HG03571 (cell line): Measurements from ENCODE around the gene LAIR1.
"Not testable (repeated sequence)": the region's sequence is repeated elsewhere in the genome, so short reads cannot be mapped to it uniquely, and the experiment has no call there.

Experiments used
- ATAC-seq: cut with Tn5 transposase; IDR thresholded peaks from one replicate; pipeline ENCODE4 v1.9.1; 2021; ENCODE audit not compliant: unreplicated experiment

Gene LAIR1

DNA sequence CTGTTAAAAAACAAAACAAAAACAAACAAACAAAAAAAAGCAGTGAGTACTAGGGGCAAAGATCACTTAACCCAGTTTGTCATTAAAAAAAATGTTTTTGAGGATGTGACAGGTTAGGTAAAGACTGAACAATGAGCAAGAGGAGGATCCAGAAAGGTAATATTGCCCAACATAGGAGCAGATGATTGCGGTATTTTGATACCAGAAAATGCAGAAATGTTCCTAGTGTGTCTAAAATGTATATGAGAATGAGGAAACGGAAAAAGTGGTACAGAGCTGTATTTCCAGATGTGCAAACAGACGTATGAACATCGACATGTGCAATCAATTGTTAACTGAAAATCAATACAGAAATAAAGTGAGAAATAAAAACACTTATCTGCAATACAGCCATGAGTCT is 20.9 kb downstream of the LAIR1 start:
- ATAC-seq, result no peak

DNA sequence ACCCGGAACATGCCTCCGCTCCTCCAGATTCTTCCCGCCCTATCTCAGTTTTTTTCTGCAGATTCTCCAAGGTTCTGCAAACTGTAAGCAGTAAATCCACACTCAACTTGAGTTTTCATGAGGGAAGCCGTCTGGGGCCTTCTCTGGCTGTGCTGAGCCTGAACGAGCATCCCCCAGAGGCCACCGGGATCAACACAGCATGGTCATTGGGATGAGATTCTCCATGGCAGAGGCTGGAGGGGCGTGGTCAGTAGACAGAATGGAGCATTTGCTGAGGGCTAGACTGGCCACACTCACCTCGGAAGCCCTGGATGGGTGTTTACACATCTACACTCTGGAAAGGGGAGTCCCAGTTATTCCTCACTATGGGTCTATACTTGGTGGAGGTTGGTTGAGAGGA is 23.4 kb downstream of the LAIR1 start:
- no peak for ATAC-seq

DNA sequence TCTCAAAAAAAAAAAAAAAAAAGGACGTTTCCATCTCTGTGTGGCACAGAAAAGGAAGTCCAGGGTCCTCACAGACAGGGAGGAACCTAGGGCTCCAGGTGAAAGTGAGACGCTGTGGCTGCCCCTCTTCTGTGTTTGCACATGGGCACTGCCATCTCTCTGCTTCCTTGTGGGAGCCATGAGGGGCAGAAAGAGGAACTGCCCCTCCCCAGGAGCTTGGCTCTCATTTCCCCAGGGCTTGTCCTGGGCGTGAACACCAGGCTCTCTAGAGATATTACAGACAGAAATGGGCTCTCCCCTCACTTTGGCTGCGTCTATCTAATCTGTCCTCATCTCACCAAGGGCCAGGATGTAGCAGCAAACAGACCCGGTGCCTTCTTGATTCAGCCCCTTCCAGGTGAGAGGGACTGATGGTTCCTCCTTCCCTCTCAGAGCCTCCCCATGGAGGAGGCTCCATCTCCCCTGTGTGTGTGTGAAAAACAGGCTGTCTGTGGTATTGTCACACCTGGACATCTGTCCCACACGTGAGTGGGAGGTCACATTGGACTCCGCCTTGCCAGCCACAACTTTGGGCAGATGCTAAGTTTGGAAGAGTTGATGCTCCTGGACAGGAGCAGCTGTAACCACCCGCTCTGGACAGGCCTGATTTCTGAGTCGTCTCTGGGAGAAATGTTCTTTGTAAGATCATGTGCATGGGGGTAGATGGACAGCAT is 24.9 kb downstream of the LAIR1 start:
- ATAC-seq, result no peak

GRCh38 chr19:54338521-54338920 is 26.2 kb downstream of the LAIR1 start:
- no peak for ATAC-seq

GRCh38 chr19:54337858-54338230 is 26.9 kb downstream of the LAIR1 start:
- ATAC-seq, result no peak

GRCh38 chr19:54336893-54337857 is 27.6 kb downstream of the LAIR1 start:
- no peak for ATAC-seq

DNA sequence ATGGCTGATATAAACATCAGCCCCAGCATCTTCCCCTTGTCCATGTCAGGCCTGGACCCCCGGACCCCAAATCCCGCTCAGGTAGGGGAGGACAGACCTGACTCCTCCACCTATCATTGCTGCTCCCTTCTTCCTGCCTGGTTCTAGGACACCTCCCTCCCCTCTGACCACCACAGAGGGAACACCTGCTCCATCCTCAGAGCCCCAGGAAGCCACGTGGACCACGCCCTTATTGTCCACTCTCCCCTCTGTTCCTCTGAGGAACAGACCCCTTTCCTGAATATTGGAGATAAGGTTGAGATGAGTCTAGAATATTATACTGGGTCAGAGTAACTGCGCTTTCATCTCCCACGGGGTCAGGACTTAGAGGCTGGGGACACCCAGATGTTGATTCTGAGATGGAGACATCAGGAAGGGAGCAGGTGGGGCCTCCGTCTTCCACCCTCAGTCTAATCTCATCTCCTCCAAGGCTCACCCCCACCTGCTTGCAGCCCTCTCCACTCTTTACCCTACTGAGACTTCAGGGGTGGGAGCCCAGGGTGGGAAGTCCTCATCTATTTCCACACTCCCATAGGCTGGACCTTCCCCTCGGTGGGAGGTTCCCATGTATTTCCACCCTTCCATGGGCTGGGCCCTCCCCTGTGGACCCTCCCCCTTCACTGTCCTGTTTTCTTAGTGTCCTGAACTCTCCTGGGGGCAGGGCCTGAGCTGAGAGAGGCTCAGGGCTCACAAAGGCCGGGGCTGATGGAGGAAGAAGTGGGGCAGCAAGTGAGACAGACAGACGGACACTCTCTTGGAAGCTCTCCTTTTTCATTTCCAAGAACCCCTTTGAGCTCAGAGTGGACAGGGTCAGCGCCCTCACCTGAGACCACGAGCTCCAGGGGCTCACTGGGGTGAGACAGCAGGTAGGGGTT is 28.5 kb downstream of the LAIR1 start:
- ATAC-seq, result no peak

DNA sequence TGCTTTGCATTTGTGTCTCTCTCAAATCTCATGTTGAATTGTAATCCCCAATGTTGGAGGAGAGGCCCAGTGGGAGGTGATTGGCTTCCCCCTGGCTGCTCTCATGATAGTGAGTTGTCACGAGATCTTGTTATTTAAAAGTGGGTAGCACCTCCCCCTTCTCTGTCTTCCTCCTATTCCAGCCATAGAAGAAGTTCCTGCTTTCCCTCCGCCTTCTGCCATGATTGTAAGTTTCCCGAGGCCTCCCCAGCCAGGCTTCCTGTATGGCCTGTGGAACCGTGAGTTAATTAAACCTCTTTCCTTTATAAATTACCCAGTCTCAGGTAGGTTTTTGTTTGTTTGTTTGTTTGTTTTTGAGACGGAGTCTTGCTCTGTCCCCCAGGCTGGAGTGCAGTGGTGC is 29.6 kb downstream of the LAIR1 start:
- ATAC-seq, result no peak

DNA sequence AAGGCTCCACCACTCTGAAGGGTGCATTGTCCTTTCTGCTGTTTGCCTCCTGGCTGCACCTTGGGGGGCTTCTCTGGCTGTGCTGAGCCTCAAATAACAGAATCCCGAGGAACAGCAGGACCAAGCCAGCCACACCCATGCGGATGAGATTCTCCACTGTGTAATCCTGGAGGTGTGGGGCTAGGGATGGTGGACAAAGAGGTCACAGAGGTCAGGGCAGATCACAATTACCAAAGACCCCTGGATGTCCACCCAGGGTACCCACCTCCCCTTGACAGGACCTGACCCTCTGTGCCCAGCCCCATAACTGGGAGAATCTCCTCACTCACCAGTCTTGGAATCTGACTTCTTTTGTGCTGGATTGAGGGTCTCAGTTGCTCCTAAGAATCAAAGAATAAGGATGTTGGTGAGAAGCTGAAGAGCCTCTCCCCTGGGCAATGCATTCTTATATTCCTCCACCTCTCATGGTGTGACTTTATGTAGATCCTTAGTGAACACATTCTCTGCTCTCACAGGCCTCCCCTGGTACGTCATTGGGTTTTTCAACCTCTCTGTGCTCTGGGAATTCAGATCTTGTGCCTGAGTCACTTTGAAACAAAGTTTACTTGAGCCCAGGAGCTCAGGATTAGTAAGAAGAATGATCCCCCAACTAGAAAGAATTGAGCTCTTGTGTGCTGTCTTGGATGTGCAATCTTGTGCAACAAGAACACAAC is 31.0 kb downstream of the LAIR1 start:
- ATAC-seq, result no peak

- ATAC-seq, result no peak
Measured at GRCh38 chr19:54332149-54332548, 32.6 kb downstream of the LAIR1 start.

DNA sequence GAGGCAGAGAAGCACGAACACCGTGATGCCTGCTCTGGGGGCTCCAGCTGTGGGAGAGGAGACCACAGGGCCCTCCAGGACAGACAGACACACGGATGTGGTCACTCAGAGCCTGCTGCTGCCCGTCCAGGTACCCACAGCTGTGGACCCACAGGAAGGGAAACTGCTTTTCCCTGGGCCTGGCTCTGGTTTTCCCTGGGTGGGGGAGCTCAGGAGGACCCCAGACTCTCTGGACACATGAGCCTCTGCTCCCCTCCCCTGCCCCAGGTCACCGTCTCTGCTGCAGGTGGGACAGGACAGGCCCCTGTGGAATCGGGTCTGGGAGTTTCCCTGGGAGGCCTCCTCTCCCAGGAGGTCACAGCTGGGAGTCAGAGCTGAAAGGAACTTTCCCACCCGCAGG is 33.1 kb downstream of the LAIR1 start:
- no peak for ATAC-seq

DNA sequence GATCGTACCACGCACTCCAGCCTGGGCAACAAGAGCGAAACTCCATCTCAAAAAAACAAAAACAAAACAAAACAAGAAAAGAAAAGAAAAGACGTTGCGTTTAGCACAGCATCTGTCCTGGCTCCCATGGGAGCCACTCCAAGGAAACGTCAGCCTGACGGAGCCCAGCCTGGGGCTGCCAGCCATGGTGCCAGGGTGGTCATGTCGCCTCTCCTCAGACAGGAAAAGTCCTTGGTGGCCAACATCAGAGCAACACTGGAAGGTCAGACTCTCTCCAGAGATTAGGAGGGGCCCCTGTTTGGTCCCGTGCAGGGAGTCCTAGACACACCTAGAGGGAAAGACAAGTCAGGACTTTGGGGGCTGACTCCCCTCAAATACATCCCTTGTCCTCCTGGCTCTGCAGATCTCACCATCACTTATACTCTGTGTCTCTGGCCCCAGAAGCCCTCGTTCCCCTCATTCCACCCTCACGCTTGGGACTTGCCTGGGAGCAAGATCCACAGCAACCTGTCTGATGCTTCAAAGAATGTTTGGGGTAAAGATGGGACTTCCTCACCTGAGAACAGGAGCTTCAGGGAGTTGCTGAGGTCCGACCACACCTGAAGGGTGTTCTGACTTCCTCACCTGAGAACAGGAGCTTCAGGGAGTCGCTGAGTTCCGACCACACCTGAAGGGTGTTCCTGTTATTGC is 35.1 kb downstream of the LAIR1 start:
- no peak for ATAC-seq

- not testable (repeated sequence) for ATAC-seq
Measured at GRCh38 chr19:54328781-54329180, 36.0 kb downstream of the LAIR1 start.

- ATAC-seq, result no peak
Measured at GRCh38 chr19:54325631-54326030, 39.1 kb downstream of the LAIR1 start.

DNA sequence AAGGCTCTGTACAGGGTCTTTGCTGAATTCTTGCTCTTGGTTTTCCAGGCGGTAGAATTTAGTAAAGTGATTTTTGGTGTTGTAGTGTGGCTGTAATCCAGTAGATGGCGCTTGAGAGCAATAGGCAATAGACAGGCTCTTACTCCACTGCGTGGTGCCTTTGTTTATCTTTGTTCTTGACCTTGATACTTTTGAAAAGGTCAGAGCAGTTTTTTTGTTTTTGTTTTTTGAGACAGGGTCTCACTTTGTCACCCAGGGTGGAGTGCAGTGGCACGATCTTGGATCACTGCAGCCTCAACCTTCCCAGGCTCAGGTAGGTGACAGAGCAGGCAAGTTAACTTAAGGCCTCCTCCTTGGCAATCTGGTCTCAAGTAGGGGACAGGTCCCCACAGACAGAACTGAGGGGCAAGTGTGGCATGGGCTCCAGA is 39.5 kb downstream of the LAIR1 start:
- no peak for ATAC-seq

- no peak for ATAC-seq
Measured at GRCh38 chr19:54324071-54324470, 40.7 kb downstream of the LAIR1 start.

DNA sequence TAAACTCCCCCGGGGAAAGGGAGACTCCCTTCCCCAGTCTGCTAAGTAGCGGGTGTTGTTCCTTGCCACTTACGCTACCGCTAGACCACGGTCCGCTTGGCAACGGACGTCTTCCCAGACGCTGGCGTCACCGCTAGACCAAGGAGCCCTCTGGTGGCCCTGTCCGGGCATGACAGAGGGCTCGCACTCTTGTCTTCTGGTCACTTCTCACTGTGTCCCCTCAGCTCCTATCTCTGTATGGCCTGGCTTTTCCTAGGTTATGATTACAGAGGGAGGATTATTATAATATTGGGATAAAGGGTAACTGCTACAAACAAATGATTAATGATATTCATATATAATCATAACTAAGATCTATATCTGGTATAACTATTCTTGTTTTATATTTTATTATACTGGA is 41.8 kb downstream of the LAIR1 start:
- not testable (repeated sequence) for ATAC-seq

DNA sequence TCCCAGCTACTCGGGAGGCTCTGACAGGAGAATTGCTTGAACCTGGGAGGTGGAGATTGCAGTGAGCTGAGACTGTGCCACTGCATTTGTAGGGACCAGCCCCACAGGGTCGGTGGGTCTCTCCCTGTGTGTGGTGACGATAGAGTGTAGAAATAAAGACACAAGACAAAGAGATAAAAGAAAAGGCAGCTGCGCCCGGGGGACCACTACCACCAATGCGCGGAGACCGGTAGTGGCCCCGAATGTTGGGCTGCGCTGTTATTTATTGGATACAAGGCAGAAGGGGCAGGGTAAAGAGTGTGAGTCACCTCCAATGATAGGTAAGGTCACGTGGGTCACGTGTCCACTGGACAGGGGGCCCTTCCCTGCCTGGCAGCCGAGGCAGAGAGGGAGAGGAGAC is 42.4 kb downstream of the LAIR1 start:
- ATAC-seq, result not testable (repeated sequence)

DNA sequence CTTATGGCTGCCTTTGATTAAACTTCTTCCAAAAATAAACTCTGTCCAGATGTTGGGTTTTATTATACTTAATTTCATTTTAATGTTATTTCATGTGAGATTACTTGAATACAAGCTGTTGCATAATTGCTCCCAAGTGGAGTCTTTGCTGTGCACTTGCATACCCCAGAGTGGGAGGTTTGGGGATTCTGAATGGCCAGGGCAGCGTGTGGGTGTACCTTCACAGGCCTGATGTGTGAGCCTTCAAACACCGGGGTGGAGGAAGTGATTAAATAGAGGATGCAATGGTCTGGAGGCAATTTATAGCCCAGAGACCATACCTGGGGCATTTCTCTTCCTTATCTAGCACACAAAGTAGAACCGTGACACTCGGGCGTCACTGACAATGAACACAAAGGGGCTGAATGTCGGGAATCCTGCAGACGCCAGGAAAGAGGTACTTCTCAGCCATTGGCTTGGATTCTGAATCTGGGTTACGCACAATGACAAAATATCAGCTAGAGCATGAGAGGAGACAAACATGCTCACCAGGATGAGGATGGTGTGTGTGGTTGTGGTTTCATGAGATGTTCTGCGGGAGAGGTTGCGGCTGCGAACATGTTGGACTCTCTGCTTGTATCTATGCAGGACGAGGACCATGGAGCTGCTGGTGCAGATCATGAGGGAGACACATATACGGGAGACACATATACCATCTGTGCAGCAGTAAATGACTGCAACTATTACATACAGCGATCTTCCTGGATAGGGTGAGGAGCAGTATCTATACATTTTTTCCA is 44.6 kb downstream of the LAIR1 start:
- no peak for ATAC-seq
